ENCODE results near the gene TBC1D16.

Gene TBC1D16

GRCh38 chr17:79949656-79950209 is 85.9 kb downstream of the TBC1D16 start:
- no peak for DNase-seq

GRCh38 chr17:79948945-79949655 is 86.6 kb downstream of the TBC1D16 start:
- no peak for DNase-seq

DNA sequence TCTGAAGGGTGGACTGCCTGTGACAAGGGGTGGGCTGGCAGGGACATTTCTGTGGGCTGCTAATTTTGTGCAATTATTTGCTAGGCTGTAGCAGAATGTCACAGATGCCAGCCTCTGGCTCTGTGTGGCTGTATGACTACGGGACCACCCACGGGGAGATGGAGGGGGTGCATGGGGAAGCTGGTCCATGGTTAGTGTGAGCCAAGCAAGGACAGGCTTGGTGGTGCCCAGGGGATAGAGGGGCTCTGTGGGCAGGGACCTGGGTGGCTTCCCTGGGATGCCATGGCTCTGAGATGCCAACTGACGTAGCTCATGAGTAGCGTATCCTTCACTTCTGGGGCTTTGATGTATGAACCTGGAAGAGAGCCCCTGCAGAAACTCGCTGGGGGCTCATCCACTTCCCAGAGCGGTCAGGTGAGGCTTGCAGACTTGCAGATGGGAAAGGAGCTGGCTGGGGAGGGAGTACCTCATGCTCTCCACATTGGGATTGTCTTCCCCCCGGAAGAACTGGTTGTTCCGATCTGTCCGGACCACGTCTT is 87.2 kb downstream of the TBC1D16 start:
- DNase-seq: no peak

DNA sequence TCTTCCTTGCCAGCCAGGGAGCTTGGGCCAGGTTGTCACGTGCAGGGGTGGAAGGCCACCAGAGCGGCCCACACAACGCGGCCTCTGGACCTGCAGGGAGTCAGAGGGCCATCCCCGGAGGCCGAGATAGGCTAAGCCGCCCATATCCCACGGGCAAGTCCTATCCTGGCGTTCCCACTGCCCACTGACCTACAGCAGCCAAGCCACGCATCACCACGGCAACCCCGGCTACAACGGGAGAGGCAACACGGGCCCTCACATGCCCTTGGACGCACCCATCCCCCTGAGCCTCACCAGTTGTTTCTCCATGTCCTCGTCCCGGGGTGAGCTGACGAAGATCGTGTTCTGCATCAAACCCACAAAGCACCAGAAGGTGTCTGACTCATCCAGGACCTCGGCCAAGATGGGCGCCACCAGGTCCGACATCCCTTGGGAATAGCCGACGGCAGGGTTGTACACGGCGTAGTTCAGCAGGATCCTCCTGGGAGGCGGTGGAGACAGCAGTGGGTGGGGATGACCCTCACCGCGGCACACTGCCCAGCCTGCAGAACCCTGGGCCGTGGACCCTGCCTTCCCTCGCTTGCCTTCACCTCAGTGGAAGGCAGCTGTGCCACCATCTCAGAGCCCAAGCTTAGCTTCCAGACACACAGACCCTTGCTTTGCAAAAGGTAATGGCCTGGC is 88.2 kb downstream of the TBC1D16 start:
- DNase-seq: no peak

- no peak for DNase-seq
Measured at GRCh38 chr17:79946352-79947231, 89.1 kb downstream of the TBC1D16 start.

- DNase-seq: no peak
Measured at GRCh38 chr17:79945591-79946255, 89.9 kb downstream of the TBC1D16 start.

DNA sequence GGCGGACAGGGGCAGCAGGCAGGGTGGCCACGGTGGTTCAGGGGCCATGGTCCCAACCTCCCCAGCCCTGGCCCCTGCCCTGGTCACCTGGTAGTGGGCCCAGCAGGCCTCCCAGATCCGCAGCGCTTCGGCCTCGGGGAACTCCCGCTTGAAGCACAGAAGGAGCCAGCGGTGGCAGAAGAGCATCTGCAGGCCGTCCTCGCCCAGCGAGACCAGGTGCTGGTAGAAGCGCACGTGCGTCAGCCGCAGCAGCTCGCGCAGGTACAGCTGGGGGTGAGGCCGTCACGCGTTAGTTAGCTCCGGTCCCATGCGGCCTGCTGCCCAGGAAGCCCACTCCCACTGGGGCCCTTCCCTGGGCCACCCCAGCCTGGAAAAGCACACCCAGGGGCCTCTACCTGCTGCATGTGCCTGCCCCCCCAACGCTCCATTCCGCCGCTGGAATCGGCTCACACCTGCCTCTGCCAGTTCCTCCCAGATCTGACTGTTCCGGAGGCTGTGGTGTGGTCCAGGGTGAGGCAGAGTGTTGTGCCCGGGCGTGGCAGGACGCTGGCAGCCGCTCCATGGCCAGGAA is 90.8 kb downstream of the TBC1D16 start:
- DNase-seq: no peak

DNA sequence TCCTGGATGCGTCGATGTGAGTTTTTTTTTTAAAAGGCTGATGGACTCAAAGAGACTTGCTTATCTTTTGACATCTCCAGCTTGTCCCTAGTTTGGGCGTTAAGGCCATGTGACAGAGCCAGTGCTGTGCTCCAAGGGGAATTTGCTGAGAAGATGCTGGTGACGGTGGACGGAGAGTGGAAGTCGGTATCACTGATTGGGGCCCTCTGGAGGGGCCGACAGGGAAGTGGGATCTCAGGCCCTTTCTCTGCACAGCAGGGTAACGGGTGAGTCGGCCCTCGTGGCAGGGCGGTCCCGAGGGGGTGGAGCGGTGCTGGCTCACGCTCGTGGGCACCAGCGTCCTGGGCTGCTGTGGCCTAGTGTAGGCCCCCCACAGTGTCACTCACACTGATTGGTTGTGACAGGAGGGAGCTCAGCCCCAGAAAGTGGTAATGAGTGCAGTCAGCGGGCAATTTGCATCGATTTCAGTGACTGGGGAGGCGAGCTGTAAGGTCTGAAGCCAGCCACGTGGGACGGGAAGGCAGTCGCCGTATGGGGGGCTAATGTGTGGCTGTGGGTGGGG is 91.3 kb downstream of the TBC1D16 start:
- no peak for DNase-seq

DNA sequence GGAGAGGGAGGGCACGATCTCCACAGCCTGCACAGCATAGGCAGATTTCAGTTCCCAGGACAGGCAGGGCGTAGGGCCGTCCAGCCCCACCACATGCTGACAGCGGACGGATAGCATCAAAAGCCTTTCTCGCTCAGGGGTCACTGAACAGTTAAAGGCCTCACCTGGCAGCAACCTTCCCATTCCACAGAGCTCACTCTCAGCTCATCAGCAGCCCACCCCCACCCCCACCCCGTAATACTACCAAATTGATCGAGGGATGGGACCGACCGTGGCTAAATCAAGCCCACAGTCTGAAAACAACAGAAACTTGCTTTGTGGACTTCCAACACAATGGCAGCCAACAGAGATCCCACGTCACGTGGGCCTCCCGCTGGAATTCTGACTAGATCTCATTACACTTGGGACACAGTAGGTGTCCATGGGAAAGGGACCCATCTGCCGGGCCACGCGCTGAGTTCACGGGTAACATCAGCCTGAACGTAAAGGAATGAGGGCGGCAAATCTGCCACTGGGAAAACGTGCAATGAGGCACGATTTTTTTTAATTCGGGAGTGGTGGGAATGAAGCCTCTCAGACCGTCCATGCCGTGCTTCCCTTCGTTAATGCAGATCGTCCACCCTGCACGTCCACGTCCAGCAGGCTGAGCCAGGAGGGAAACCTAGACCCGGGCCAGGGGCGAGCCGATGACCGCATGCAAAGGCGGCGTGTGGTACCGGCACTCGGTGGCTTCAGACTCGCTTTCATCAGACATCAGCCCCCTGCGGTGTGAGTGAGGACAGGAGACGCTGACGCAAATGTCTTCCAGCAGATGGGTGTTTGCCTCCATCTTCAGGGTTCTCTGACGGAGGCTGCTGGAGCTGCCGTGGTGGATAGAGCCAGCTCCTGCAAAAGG is 92.1 kb downstream of the TBC1D16 start:
- DNase-seq: no peak

DNA sequence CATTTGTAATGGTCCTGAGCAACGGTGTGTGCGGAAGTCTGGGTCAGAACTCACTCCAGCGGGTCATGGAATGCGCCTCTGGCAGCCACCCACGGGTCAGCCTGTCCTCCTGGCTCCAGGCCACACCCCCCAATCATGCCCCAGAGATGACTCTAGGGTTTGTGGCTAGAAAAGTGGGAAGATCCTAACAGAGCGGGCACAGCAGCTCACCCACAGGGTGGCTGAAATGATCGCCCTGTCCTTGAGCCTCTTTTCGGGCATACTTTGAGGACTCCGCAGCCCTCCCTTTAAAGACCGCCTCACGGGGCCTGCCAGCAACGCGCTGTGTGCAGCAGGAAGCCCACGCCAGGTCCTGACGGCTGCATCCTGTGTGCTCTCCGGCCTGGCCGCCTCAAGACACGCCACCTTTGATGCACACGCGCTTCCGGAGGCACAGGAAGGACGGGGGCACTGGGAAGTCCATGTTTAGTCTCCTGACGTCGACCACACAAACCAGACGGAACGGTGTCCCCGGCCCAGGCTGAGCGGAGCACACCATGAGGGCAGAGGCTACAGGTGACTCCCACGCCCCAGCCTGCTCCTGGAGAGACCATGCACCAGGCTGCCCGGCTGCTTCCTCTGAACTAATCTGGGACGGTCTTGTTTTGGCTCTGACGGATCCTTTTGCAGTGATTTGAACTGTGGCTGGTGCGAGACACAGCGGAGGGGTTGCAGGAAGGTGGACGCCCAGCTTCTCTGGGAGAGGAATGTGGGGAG is 92.9 kb downstream of the TBC1D16 start:
- no peak for DNase-seq

- no peak for DNase-seq
Measured at GRCh38 chr17:79942011-79942405, 93.7 kb downstream of the TBC1D16 start.

GRCh38 chr17:79941088-79942010 is 94.3 kb downstream of the TBC1D16 start:
- DNase-seq: no peak

GRCh38 chr17:79940459-79941087 is 95.1 kb downstream of the TBC1D16 start:
- DNase-seq: no peak

DNA sequence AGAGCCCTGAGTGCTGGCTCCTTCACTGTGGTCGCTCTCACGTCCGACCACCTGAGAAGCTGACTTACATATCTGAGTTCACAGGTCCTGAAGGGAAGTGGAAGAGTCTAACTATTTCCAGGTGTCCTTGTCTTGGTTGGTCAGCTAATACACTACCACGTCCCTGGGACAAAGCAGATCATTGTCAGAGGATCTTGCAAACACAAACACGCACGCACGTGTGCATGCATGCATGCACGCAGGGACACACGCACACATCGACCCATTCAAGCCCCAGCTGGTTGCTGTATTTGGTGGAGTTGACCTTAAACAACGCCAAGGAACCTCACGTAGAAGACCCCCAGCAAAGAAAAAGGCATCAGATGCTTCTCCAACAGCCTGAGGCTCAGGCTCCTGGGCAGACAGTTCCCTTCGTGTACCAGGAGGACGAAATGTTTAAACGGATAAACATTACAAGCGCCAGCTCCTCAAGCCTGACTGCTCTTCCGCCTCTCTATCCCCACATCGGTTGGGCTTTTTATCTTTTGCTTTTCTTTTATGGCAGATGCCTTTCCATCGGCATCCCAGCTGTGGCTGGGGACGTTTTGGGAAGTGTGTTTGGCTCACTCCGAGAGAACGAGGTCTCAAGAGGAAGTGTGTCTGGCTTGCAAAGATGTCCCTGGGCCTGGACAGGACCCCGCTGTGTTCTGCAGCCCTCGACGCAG is 95.8 kb downstream of the TBC1D16 start:
- DNase-seq: no peak

- DNase-seq: no peak
Measured at GRCh38 chr17:79939094-79939435, 96.6 kb downstream of the TBC1D16 start.

DNA sequence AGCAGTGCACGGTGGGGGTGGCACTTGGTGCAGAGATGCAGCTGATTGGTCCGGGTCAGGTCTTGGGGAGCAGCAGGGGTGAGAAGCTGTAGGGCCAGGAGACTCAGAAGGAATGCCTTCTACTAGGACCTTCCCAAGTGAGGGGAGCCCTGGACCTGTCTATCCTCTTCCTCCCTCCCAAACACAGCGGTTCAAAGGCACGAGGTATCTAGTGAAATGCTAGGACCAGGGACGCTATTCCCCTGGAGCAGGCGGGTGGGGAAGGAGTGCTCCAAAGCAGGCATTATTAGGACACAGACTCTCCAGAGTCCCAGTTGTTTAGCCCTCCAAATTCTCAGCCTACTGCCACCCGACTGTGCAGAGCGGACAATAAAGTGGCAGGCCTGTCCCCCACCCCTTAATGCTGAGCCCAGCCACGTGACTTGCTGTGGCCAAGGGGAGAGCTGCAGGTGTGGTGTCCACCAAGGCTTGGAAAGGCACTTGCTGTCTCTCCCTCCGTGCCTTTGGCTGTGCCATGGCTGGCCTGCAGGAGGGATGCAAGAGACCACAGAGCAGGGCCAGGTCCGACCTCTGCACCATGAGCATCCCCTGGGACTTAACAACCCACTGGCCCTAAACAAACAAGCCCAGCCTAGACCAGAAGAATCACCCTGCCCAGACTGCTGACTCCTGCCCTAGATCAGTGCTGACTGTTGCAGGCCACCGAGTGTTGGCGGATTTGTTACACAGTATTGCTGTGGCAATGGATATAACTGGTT is 97.2 kb downstream of the TBC1D16 start:
- DNase-seq: no peak
